ENCODE measurements around the gene BDKRB2.

BDKRB2 gene

DNA sequence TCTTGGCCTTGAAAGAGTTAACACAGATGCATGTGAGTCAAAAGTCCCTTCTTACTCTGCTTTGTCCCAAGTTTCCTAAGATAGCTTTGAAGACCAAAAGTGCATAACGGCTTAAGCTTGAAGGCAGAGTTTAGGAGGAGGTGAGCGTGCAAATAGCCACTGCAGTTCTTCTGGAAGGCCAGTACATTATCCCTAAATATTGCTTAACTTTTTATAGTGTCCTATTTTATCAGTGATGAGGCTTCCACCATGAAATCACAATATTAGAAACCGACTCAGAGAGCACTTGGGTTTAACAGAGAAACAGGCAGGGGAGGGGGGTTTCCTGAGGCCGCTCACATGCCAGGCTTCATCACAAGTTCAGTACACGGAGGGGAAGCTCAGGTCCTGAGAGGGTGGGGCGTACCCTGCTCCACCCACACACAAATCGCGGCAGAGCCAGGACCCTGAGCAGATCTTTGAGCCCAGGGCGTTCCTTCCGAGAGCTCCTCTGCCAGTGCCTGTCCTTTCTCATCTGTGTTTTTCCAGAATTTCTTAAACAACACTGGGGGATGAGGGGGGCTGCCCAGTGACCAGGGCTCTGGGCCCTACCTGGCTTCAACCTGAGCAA lies 26.8 kb upstream of the BDKRB2 start:
- DNase-seq (ENCODE audit: extremely low read depth, low read depth), result no peak
- TF ChIP-seq, protein P1, sequence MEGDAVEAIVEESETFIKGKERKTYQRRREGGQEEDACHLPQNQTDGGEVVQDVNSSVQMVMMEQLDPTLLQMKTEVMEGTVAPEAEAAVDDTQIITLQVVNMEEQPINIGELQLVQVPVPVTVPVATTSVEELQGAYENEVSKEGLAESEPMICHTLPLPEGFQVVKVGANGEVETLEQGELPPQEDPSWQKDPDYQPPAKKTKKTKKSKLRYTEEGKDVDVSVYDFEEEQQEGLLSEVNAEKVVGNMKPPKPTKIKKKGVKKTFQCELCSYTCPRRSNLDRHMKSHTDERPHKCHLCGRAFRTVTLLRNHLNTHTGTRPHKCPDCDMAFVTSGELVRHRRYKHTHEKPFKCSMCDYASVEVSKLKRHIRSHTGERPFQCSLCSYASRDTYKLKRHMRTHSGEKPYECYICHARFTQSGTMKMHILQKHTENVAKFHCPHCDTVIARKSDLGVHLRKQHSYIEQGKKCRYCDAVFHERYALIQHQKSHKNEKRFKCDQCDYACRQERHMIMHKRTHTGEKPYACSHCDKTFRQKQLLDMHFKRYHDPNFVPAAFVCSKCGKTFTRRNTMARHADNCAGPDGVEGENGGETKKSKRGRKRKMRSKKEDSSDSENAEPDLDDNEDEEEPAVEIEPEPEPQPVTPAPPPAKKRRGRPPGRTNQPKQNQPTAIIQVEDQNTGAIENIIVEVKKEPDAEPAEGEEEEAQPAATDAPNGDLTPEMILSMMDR (IDR thresholded peaks at IDR 0.05; ENCODE audit: low read depth, low read length), result no peak

DNA sequence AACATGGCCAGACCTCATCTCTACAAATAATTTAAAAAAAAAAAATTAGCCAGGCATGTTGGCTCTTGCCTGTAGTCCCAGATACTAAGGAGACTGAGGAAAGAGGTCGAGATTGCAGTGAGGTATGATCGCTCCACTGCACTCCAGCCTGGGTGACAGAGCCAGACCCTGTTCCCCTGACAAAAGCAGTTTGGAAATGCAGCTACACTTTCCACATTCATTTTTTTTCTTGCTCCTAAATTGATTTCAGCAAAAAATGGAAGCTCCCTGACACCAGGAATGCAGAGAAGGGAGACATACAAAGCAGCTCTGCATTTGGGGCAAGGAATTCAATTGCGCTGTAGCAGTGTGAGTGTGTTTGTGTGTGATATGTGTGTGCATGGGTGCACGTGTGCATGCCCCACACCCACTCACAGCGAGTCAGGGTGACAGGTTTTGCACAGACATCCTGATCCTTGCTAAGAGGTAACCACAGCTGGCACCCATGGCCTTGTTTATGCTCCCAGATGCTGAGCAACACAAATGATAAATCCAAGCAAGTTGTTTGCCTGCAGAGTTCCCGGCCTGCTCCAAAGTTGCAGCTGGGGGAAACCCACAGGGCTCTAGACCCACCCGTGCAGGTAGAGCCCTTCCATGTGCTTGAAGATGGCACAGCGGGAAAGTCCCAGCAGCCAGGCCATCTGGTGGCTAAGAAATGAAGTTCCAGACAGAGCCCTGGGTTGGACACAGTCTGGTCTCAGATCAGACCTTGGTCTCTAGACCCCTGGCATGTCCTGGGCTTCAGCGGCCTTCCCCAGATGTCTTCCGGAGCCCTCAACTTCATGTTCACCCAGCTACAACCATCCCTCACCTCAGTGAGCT lies 25.9 kb upstream of the BDKRB2 start:
- no peak for DNase-seq (ENCODE audit: extremely low read depth, low read depth)
- TF ChIP-seq, protein P1 (IDR thresholded peaks at IDR 0.05; ENCODE audit: low read depth, low read length), result peak; percentile 13

DNA sequence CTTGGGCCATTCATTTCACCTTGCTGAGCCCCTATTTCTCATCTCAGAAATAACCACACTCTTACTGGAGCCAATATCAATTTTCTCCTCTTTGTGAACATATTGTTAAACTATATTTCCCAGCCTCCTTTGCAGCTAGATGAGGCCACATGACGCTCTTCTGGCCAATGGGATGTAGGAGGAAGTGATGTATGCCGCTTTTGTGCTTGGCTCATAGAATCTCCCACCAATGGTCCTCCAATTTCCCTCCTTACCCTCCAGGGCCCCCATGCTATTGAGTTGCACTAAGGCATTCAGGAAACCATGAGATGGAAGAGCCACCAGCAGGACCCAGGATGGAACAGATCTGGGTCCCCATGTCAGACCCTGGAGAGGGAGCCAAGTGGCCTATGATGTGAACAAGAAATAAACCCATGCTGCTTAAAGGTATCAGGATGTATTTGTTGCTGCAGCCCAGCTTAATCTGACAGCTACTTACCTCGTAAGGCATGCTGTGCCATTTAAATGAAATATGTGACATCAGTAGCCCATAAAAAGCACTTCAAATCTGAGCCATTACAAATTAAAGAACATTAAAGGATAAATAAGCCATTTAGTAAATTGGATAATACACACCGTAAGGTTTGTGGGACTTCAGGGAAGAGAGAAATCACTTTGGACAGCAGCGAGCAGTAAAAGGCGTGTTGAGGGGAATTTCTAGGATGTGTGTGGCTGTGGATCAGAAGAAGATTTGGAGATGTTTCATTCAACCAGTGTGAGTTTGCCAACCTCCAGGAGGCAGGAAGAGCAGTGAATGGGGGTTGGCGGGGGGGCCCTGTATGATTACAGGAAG lies 24.4 kb upstream of the BDKRB2 start:
- DNase-seq (ENCODE audit: extremely low read depth, low read depth), result no peak

DNA sequence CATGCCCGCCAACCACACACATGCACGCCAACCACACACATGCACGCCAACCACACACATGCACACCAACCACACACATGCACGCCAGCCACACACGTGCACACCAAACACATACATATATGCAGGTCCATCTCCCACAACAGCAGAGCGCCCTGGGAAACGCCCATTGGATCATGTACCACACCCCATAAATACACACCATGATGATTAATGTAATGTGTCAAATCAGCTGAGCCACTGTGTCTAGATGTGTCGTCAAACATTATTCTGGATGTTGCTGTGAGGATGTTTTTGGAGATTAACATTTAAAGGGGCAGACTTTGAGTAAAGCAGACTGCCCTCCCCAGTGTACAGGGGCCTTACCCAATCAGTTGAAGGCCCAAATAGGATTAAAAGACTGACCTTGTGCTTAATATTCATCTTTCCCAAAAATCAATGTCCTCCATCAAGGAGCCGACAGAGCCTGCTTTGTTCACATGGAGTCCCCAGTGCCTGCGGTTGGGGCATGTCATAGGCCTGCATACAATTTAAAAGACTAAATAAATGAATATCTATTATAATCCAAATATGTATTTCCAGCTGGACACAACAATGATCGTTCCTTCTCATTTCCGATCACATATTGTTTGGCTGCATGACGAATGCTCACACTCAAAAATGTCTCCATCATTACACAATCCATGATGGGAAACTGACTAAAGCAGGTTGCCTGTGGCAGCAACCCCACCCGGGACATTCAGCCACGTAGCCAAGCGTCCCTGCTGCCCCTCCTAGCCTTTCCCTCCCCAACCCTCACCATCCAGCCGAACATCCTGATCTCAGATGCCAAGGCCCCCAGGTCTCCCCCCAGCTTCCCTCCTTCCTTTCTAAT lies 23.2 kb upstream of the BDKRB2 start:
- TF ChIP-seq, protein P1 (IDR thresholded peaks at IDR 0.05; ENCODE audit: low read depth, low read length), result no peak
- DNase-seq (ENCODE audit: extremely low read depth, low read depth), result no peak

More for the DNA sequence above, 24.4 kb upstream of the BDKRB2 start:
- TF ChIP-seq, protein P1 (IDR thresholded peaks at IDR 0.05; ENCODE audit: low read depth, low read length), result no peak

DNA sequence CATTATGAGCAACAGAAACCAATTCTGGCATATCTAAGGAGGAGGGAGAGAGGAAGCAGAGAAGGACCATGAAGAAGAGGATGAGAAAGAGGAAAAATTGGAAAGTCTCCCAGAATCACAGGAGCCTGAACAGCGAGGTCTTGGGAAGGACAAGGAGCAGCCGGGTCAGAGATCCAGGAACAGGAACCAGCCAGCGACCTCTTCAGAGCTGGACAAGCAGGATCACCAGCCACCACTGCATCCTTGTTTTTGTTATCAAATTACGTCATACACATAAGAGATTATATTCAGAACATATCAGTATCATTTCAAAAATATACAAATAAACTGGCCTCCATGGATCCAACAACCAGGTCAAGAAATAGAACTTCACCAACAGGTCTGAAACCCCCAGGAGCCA lies 22.1 kb upstream of the BDKRB2 start:
- no peak for DNase-seq (ENCODE audit: extremely low read depth, low read depth)
- TF ChIP-seq, protein P1 (IDR thresholded peaks at IDR 0.05; ENCODE audit: low read depth, low read length), result no peak

DNA sequence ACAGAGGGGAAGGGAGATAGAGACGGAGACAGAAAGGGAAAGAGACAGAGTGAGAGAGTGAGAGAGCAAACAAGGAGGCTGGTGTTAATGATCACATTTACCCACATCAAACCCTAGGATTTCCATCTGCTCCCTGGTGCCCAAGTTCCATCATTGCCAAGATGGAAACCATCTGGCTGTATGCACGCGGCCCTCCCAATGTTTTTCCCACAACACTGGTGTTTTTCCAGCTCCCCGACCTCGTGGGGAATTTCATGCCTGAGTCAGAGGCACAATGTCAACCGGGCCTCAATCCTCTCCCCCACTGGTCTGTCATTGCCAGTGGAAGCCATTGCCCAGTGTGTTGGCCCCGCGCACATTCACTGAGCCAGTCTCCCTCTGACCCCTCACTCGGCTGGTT lies 19.9 kb upstream of the BDKRB2 start:
- TF ChIP-seq, protein P1 (IDR thresholded peaks at IDR 0.05; ENCODE audit: low read depth, low read length), result no peak
- DNase-seq (ENCODE audit: extremely low read depth, low read depth), result no peak

Measured in AG09319 (cell line).